Esophagus (tissue), 2 donors: Measurements from ENCODE around the gene FSIP1. TPM values are rescaled to one million over a fixed set of nuclear protein-coding genes. Genes with fewer than 3 reads are reported as not detected.
A peak's percentile ranks its signal among the peaks of the same experiment; 100 is the strongest.

Experiments used
- H3K27ac ChIP-seq, 2 donors: one replicate each; pipeline ENCODE4 v1.5.1; 2013; ENCODE audit warnings: low read depth in 2 of 2, mild to moderate bottlenecking in 2 of 2, inconsistent platforms in 1 of 2, low read length in 1 of 2, moderate library complexity in 1 of 2
- H3K27me3 ChIP-seq, 2 donors: one replicate each; pipeline ENCODE4 v1.6.1; 2013; ENCODE audit warnings: low read length in 2 of 2, control low read depth in 1 of 2, mild to moderate bottlenecking in 1 of 2; ENCODE audit not compliant: insufficient read depth in 2 of 2, control insufficient read depth in 1 of 2
- H3K36me3 ChIP-seq, 2 donors: one replicate each; pipeline ENCODE4 v1.6.1; 2013; ENCODE audit warnings: low read length in 1 of 2; ENCODE audit not compliant: control insufficient read depth in 2 of 2, insufficient read depth in 2 of 2
- H3K4me1 ChIP-seq, 2 donors: one replicate each; pipeline ENCODE4 v1.6.1; 2013; ENCODE audit warnings: low read length in 1 of 2; ENCODE audit not compliant: control insufficient read depth in 2 of 2, insufficient read depth in 2 of 2
- H3K4me3 ChIP-seq, 2 donors: one replicate each; pipeline ENCODE4 v1.5.1; 2013; ENCODE audit warnings: low read length in 2 of 2, mild to moderate bottlenecking in 2 of 2, low read depth in 1 of 2, moderate library complexity in 1 of 2
- H3K9me3 ChIP-seq, 2 donors: one replicate each; pipeline ENCODE4 v1.6.1; 2013; ENCODE audit warnings: mild to moderate bottlenecking in 2 of 2, low read depth in 1 of 2, low read length in 1 of 2, moderate library complexity in 1 of 2; ENCODE audit not compliant: control insufficient read depth in 2 of 2, insufficient read depth in 1 of 2
- WGBS, 2 donors: extraction: QIAGEN DNeasy Blood & Tissue Kit; methylation state at CpG; one replicate each; pipeline ENCODE4 v1.1.7; 2013; 5-methylcytosine and 5-hydroxymethylcytosine counted together
- polyA plus RNA-seq, 2 donors: library from polyadenylated mRNA; stranded (reverse); fragments of 200-250 nt; gene quantifications; one replicate each; pipeline ENCODE4 v1.2.3, GENCODE V29; 2013
- donor health status: healthy with polysubstance abuse.
- donor health status: Bipolar disorder and iron deficiency.

Gene FSIP1
- polyA plus RNA-seq, 2 donors: 0.21 to 0.29 TPM

GRCh38 chr15:39580485-39581241, 202.0 kb downstream of the FSIP1 start, which contains the start of gene THBS1:
Gene THBS1 (plus strand): TSS chr15:39581079. CDS start chr15:39581858, 779 bp downstream.
- no peaks in the 10 kb centered on the region for H3K27me3 ChIP-seq
- H3K4me1 ChIP-seq: no peaks in the 10 kb centered on the region
- peak within 1 kb of the TSS; percentile 57 to 63 for H3K4me3 ChIP-seq
- peak within 1 kb of the TSS; percentile 91 to 92 for H3K27ac ChIP-seq
- no peaks in the 10 kb centered on the region for H3K9me3 ChIP-seq
- H3K36me3 ChIP-seq: peaks cover 0 to 10% of the 10 kb centered on the region in 2 donors
- WGBS, 2 donors: 1% methylated on average over 50 to 74 of the region's 74 CpGs

- Histone ChIP-seq H3K27me3 (no peaks in the 10 kb centered on the region), H3K4me3 (peak overlapping the region; percentile 57 to 63), H3K4me1 (no peaks in the 10 kb centered on the region), H3K36me3 (peaks cover 0 to 10% of the 10 kb centered on the region in 2 donors), H3K9me3 (no peaks in the 10 kb centered on the region), H3K27ac (peak overlapping the region; percentile 91 to 92)
- WGBS, 2 donors: 0 to 1% methylated on average over 29 of the region's 29 CpGs
Observed at GRCh38 chr15:39580117-39580484, 202.5 kb downstream of the FSIP1 start.

GRCh38 chr15:39579487-39580116, 203.0 kb downstream of the FSIP1 start:
- peaks cover 0 to 10% of the 10 kb centered on the region in 2 donors for H3K36me3 ChIP-seq
- no peaks in the 10 kb centered on the region for H3K27me3 ChIP-seq
- H3K9me3 ChIP-seq: no peaks in the 10 kb centered on the region
- H3K4me3 ChIP-seq: peak overlapping the region; percentile 47 to 63
- 10 to 12% methylated on average over 18 of the region's 18 CpGs for WGBS, 2 donors
- no peaks in the 10 kb centered on the region for H3K4me1 ChIP-seq
- peak overlapping the region; percentile 63 to 86 for H3K27ac ChIP-seq

- no peaks in the 10 kb centered on the region for H3K4me1 ChIP-seq
- peak overlapping the region in 1 of 2 donors; percentile 63 for H3K4me3 ChIP-seq
- H3K27me3 ChIP-seq: no peaks in the 10 kb centered on the region
- peaks cover 0 to 8% of the 10 kb centered on the region in 2 donors for H3K36me3 ChIP-seq
- 48 to 56% methylated on average over 5 of the region's 5 CpGs for WGBS, 2 donors
- H3K27ac ChIP-seq: peak overlapping the region in 1 of 2 donors; percentile 35
- no peaks in the 10 kb centered on the region for H3K9me3 ChIP-seq
Observed at GRCh38 chr15:39578851-39579486, 203.7 kb downstream of the FSIP1 start.

- 80 to 88% methylated on average over 6 of the region's 6 CpGs for WGBS, 2 donors
- H3K27me3 ChIP-seq: no peaks in the 10 kb centered on the region
Observed at GRCh38 chr15:39575180-39575579, 207.5 kb downstream of the FSIP1 start.

GRCh38 chr15:39574427-39574826, 208.2 kb downstream of the FSIP1 start:
- H3K36me3 ChIP-seq: no peaks in the 10 kb centered on the region
- H3K27ac ChIP-seq: no peak overlapping the region
- no peaks in the 10 kb centered on the region for H3K9me3 ChIP-seq
- H3K27me3 ChIP-seq: no peaks in the 10 kb centered on the region
- 87 to 89% methylated on average over 1 of the region's 1 CpG for WGBS, 2 donors
- H3K4me1 ChIP-seq: no peaks in the 10 kb centered on the region
- H3K4me3 ChIP-seq: no peak overlapping the region

More at GRCh38 chr15:39575180-39575579, 207.5 kb downstream of the FSIP1 start:
- no peaks in the 10 kb centered on the region for H3K9me3 ChIP-seq
- H3K4me3 ChIP-seq: no peak overlapping the region
- no peaks in the 10 kb centered on the region for H3K4me1 ChIP-seq
- H3K27ac ChIP-seq: no peak overlapping the region
- no peaks in the 10 kb centered on the region for H3K36me3 ChIP-seq

- Histone ChIP-seq H3K4me1 (no peaks in the 10 kb centered on the region), H3K36me3 (no peaks in the 10 kb centered on the region), H3K4me3 (no peak overlapping the region), H3K27me3 (no peaks in the 10 kb centered on the region), H3K9me3 (no peaks in the 10 kb centered on the region), H3K27ac (no peak overlapping the region)
- 61 to 66% methylated on average over 4 of the region's 4 CpGs for WGBS, 2 donors
Observed at GRCh38 chr15:39573844-39574243, 208.8 kb downstream of the FSIP1 start.

- Histone ChIP-seq H3K27me3 (no peaks in the 10 kb centered on the region), H3K27ac (no peak overlapping the region), H3K4me1 (no peaks in the 10 kb centered on the region), H3K4me3 (no peak overlapping the region), H3K9me3 (no peaks in the 10 kb centered on the region), H3K36me3 (no peaks in the 10 kb centered on the region)
- WGBS, 2 donors: 80 to 89% methylated on average over 2 of the region's 2 CpGs
Observed at GRCh38 chr15:39573287-39573686, 209.4 kb downstream of the FSIP1 start.

- H3K4me3 ChIP-seq: no peak overlapping the region
- H3K27ac ChIP-seq: no peak overlapping the region
- H3K4me1 ChIP-seq: no peaks in the 10 kb centered on the region
- 77 to 91% methylated on average over 2 of the region's 2 CpGs for WGBS, 2 donors
- no peaks in the 10 kb centered on the region for H3K27me3 ChIP-seq
- no peaks in the 10 kb centered on the region for H3K36me3 ChIP-seq
- no peaks in the 10 kb centered on the region for H3K9me3 ChIP-seq
Observed at GRCh38 chr15:39565851-39566250, 216.8 kb downstream of the FSIP1 start.
